GM19351 (cell line): ENCODE results near the gene PPT1.
A peak's percentile ranks its signal among the peaks of the same experiment; 100 is the strongest.

Experiments
- ATAC-seq: cut with Tn5 transposase; IDR thresholded peaks from one replicate; pipeline ENCODE4 v1.9.1; 2021; ENCODE audit warnings: mild to moderate bottlenecking, moderate library complexity; ENCODE audit not compliant: unreplicated experiment

The PPT1 gene

GRCh38 chr1:40096977-40097782, at the start of gene PPT1:
TSS of gene PPT1 (minus strand) at chr1:40097252. CDS start at chr1:40097238, 14 bp downstream.
- peak; percentile 91 for ATAC-seq

GRCh38 chr1:40143891-40144575, 47.0 kb upstream of the PPT1 start:
- no peak for ATAC-seq

GRCh38 chr1:40141878-40142535, 45.0 kb upstream of the PPT1 start:
- ATAC-seq = no peak

GRCh38 chr1:40140211-40140973, 43.3 kb upstream of the PPT1 start:
- ATAC-seq = no peak

- ATAC-seq = no peak
Observed at GRCh38 chr1:40133839-40134238, 36.8 kb upstream of the PPT1 start.

- ATAC-seq = no peak
Observed at GRCh38 chr1:40133312-40133665, 36.2 kb upstream of the PPT1 start.

GRCh38 chr1:40132383-40133311, 35.6 kb upstream of the PPT1 start:
- no peak for ATAC-seq

- ATAC-seq = no peak
Observed at GRCh38 chr1:40130892-40131291, 33.8 kb upstream of the PPT1 start.

GRCh38 chr1:40122855-40123254, 25.8 kb upstream of the PPT1 start:
- ATAC-seq = no peak

GRCh38 chr1:40120128-40120527, 23.1 kb upstream of the PPT1 start:
- ATAC-seq = no peak

GRCh38 chr1:40114400-40114799, 17.3 kb upstream of the PPT1 start:
- no peak for ATAC-seq

- ATAC-seq = no peak
Observed at GRCh38 chr1:40110389-40110788, 13.3 kb upstream of the PPT1 start.

- no peak for ATAC-seq
Observed at GRCh38 chr1:40107290-40107959, 10.4 kb upstream of the PPT1 start.

GRCh38 chr1:40105028-40105427, 8.0 kb upstream of the PPT1 start:
- no peak for ATAC-seq

GRCh38 chr1:40102896-40103295, 5.8 kb upstream of the PPT1 start:
- ATAC-seq = no peak

GRCh38 chr1:40102038-40102437, 5.0 kb upstream of the PPT1 start:
- no peak for ATAC-seq

- ATAC-seq = peak; percentile 30
Observed at GRCh38 chr1:40096646-40096976, 441 bp downstream of the PPT1 start.

- no peak for ATAC-seq
Observed at GRCh38 chr1:40095806-40096205, 1.2 kb downstream of the PPT1 start.

- ATAC-seq = no peak
Observed at GRCh38 chr1:40094466-40095110, 2.5 kb downstream of the PPT1 start.
